ENCODE results near the gene ARCN1.
A peak's percentile ranks its signal among the peaks of the same experiment; 100 is the strongest.
"Not testable (repeated sequence)": the region's sequence is repeated elsewhere in the genome, so short reads cannot be mapped to it uniquely, and the experiment has no call there.

The ARCN1 gene

GRCh38 chr11:118570787-118571186, 1.4 kb upstream of the ARCN1 start:
- H3K4me3 ChIP-seq (ENCODE audit: low read depth, low read length), result no peak overlapping the region
- DNase-seq (ENCODE audit: low read depth), result no peak
- no peak for TF ChIP-seq CTCF (IDR thresholded peaks at IDR 0.05; ENCODE audit: insufficient read depth, low read depth, low read length, missing control alignments)

- H3K4me3 ChIP-seq (ENCODE audit: low read depth, low read length), result peak overlapping the region; percentile 93
- DNase-seq (ENCODE audit: low read depth), result peak; percentile 11
Observed at GRCh38 chr11:118571701-118572060, 528 bp upstream of the ARCN1 start.

GRCh38 chr11:118572981-118573550, 857 bp downstream of the ARCN1 start:
- peak overlapping the region; percentile 93 for H3K4me3 ChIP-seq (ENCODE audit: low read depth, low read length)
- TF ChIP-seq CTCF (IDR thresholded peaks at IDR 0.05; ENCODE audit: insufficient read depth, low read depth, low read length, missing control alignments), result no peak
- DNase-seq (ENCODE audit: low read depth), result peak; percentile 46

- no peak overlapping the region for H3K4me3 ChIP-seq (ENCODE audit: low read depth, low read length)
- no peak for TF ChIP-seq CTCF (IDR thresholded peaks at IDR 0.05; ENCODE audit: insufficient read depth, low read depth, low read length, missing control alignments)
Observed at GRCh38 chr11:118574636-118575035, 2.4 kb downstream of the ARCN1 start.

GRCh38 chr11:118577995-118578394, 5.8 kb downstream of the ARCN1 start:
- not testable (repeated sequence) for DNase-seq (ENCODE audit: low read depth); H3K4me3 ChIP-seq (ENCODE audit: low read depth, low read length)

More at GRCh38 chr11:118574636-118575035, 2.4 kb downstream of the ARCN1 start:
- no peak for DNase-seq (ENCODE audit: low read depth)

- no peak for DNase-seq (ENCODE audit: low read depth)
- TF ChIP-seq CTCF (IDR thresholded peaks at IDR 0.05; ENCODE audit: insufficient read depth, low read depth, low read length, missing control alignments), result no peak
- no peak overlapping the region for H3K4me3 ChIP-seq (ENCODE audit: low read depth, low read length)
Observed at GRCh38 chr11:118581057-118581456, 8.8 kb downstream of the ARCN1 start.

- TF ChIP-seq CTCF (IDR thresholded peaks at IDR 0.05; ENCODE audit: insufficient read depth, low read depth, low read length, missing control alignments), result no peak
- no peak overlapping the region for H3K4me3 ChIP-seq (ENCODE audit: low read depth, low read length)
- DNase-seq (ENCODE audit: low read depth), result no peak
Observed at GRCh38 chr11:118587952-118588351, 15.7 kb downstream of the ARCN1 start.

GRCh38 chr11:118592616-118593367, 20.6 kb downstream of the ARCN1 start:
- no peak for DNase-seq (ENCODE audit: low read depth)
- TF ChIP-seq CTCF (IDR thresholded peaks at IDR 0.05; ENCODE audit: insufficient read depth, low read depth, low read length, missing control alignments), result no peak
- no peak overlapping the region for H3K4me3 ChIP-seq (ENCODE audit: low read depth, low read length)
